IMR-90 (cell line): ENCODE measurements around the gene BCAS3. TPM values are rescaled to one million over a fixed set of nuclear protein-coding genes. Genes with fewer than 3 reads are reported as not detected.

ENCODE experiments used
- ATAC-seq: fragments of 200-7000 bp; cut with Tn5 transposase; 2 replicates; pipeline ENCODE4 v1.9.1; 2020; ENCODE audit warnings: low read depth, mild to moderate bottlenecking, moderate library complexity
- BruUV-seq: library from RNA; stranded (reverse); fragments of 400-500 nt; replicated peaks from 2 replicates; lab custom pipeline; 2021; lab: Mats Ljungman, UMichigan
- CTCF ChIA-PET: fragments of 300-600 bp; formaldehyde crosslinking; extraction: SDS; loops from one replicate; lab custom pipeline; 2021; ENCODE audit warnings: antibody characterized with exemption; lab: Yijun Ruan, JAX
- POLR2A ChIA-PET: fragments of 300-600 bp; sonication (Branson Sonifier 250); formaldehyde crosslinking; loops from one replicate; lab custom pipeline; 2022; ENCODE audit warnings: antibody characterized with exemption; ENCODE audit not compliant: unreplicated experiment; lab: Charles Lee
- DNase-seq: peaks from one replicate; pipeline ENCODE4 v3.0.0; 2013
- H2AFZ ChIP-seq: replicated peaks from 2 replicates; pipeline ENCODE3; 2013; ENCODE audit warnings: low read length, mild to moderate bottlenecking; ENCODE audit not compliant: poor library complexity
- H2AK5ac ChIP-seq: 2 replicates; pipeline ENCODE4 v1.6.1; 2013; ENCODE audit warnings: low read depth, low read length, inconsistent platforms
- H2AK9ac ChIP-seq: replicated peaks from 2 replicates; pipeline ENCODE3; 2013; ENCODE audit warnings: mild to moderate bottlenecking, low read depth, low read length, moderate library complexity; ENCODE audit not compliant: poor library complexity
- H2BK120ac ChIP-seq: 2 replicates; pipeline ENCODE4 v1.6.1; 2013; ENCODE audit warnings: low read depth, low read length, inconsistent platforms
- H2BK15ac ChIP-seq: 3 replicates; pipeline ENCODE4 v1.6.1; 2013; ENCODE audit warnings: low read depth, low read length, inconsistent platforms
- H2BK20ac ChIP-seq: 2 replicates; pipeline ENCODE4 v1.6.1; 2013; ENCODE audit warnings: low read depth, mild to moderate bottlenecking, inconsistent platforms, low read length, moderate library complexity
- H2BK5ac ChIP-seq: 2 replicates; pipeline ENCODE4 v1.6.1; 2013; ENCODE audit warnings: mild to moderate bottlenecking, low read depth, low read length, inconsistent platforms; ENCODE audit not compliant: poor library complexity, severe bottlenecking
- H3K14ac ChIP-seq: replicated peaks from 2 replicates; pipeline ENCODE4 v1.6.1; 2013; ENCODE audit warnings: low read depth, low read length, inconsistent platforms
- H3K18ac ChIP-seq: 2 replicates; pipeline ENCODE4 v1.6.1; 2013; ENCODE audit warnings: low read depth, low read length, control low read depth
- H3K23ac ChIP-seq: 2 replicates; pipeline ENCODE4 v1.6.1; 2013; ENCODE audit warnings: low read depth, low read length, inconsistent platforms
- H3K27ac ChIP-seq: 2 replicates; pipeline ENCODE4 v1.5.1; 2013; ENCODE audit warnings: mild to moderate bottlenecking, control low read depth, low read length; ENCODE audit not compliant: insufficient read depth
- H3K27me3 ChIP-seq: 2 replicates; pipeline ENCODE4 v1.6.1; 2013; ENCODE audit warnings: low read length; ENCODE audit not compliant: control insufficient read depth, insufficient read depth
- H3K36me3 ChIP-seq: 2 replicates; pipeline ENCODE4 v1.6.1; 2013; ENCODE audit warnings: low read length, mixed read lengths; ENCODE audit not compliant: control insufficient read depth, insufficient read depth
- H3K4ac ChIP-seq: 2 replicates; pipeline ENCODE4 v1.6.1; 2013; ENCODE audit warnings: low read depth, low read length, inconsistent platforms
- H3K4me1 ChIP-seq: 2 replicates; pipeline ENCODE4 v1.6.1; 2013; ENCODE audit warnings: low read length, mixed read lengths; ENCODE audit not compliant: control insufficient read depth, insufficient read depth
- H3K4me2 ChIP-seq: 2 replicates; pipeline ENCODE4 v1.6.1; 2013; ENCODE audit warnings: low read depth, mild to moderate bottlenecking, control low read depth, low read length, moderate library complexity
- H3K4me3 ChIP-seq: 2 replicates; pipeline ENCODE4 v1.5.1; 2013; ENCODE audit warnings: low read depth, mild to moderate bottlenecking, control low read depth, low read length, moderate library complexity; ENCODE audit not compliant: insufficient read depth
- H3K56ac ChIP-seq: 2 replicates; pipeline ENCODE4 v1.6.1; 2013; ENCODE audit warnings: low read length, inconsistent platforms; ENCODE audit not compliant: insufficient read depth; ENCODE audit errors: extremely low read depth
- H3K79me1 ChIP-seq, 2 experiments: 2 replicates each; pipeline ENCODE4 v1.6.1; 2013; ENCODE audit warnings: low read length in 2 of 2, inconsistent platforms in 1 of 2, low read depth in 1 of 2
- H3K9ac ChIP-seq: 2 replicates; pipeline ENCODE4 v1.6.1; 2013; ENCODE audit warnings: low read depth, low read length, control low read depth
- H3K9me1 ChIP-seq: 2 replicates; pipeline ENCODE4 v1.6.1; 2013; ENCODE audit warnings: low read length, inconsistent platforms; ENCODE audit not compliant: insufficient read depth
- H3K9me3 ChIP-seq: 2 replicates; pipeline ENCODE4 v1.6.1; 2013; ENCODE audit warnings: low read length; ENCODE audit not compliant: control insufficient read depth, insufficient read depth
- H4K20me1 ChIP-seq: 2 replicates; pipeline ENCODE4 v1.6.1; 2013; ENCODE audit warnings: low read length, inconsistent platforms; ENCODE audit not compliant: insufficient read depth
- H4K5ac ChIP-seq: 2 replicates; pipeline ENCODE4 v1.6.1; 2013; ENCODE audit warnings: mild to moderate bottlenecking, low read depth, low read length, control low read depth
- H4K8ac ChIP-seq, 2 experiments: 2 replicates each; pipeline ENCODE4 v1.6.1; 2013; ENCODE audit warnings: low read depth in 2 of 2, low read length in 2 of 2, control low read depth in 1 of 2, inconsistent platforms in 1 of 2
- H4K91ac ChIP-seq: 2 replicates; pipeline ENCODE4 v1.6.1; 2013; ENCODE audit warnings: low read depth, low read length, inconsistent platforms; ENCODE audit not compliant: insufficient read depth
- BHLHE40 ChIP-seq: fragments of 150-350 bp; IDR thresholded peaks from 2 replicates; pipeline ENCODE4 v1.6.1; 2016; ENCODE audit warnings: mild to moderate bottlenecking, low read depth, low read length
- CEBPB ChIP-seq: IDR thresholded peaks from 2 replicates; pipeline ENCODE4 v1.6.1; 2012; ENCODE audit warnings: low read depth, low read length, improper control_type of control experiment
- CHD1 ChIP-seq: IDR thresholded peaks from 2 replicates; pipeline ENCODE4 v1.6.1; 2012; ENCODE audit warnings: low read depth, low read length, improper control_type of control experiment
- ELK1 ChIP-seq: fragments of 150-350 bp; IDR thresholded peaks from 2 replicates; pipeline ENCODE4 v1.6.1; 2016; ENCODE audit warnings: low read depth, mild to moderate bottlenecking, low read length, moderate library complexity, borderline replicate concordance
- FOS ChIP-seq: fragments of 150-350 bp; IDR thresholded peaks from 2 replicates; pipeline ENCODE4 v1.6.1; 2016; ENCODE audit warnings: low read depth, low read length
- MAFK ChIP-seq: IDR thresholded peaks from 2 replicates; pipeline ENCODE4 v1.6.1; 2012; ENCODE audit warnings: low read depth, low read length, improper control_type of control experiment
- MAZ ChIP-seq: IDR thresholded peaks from 2 replicates; pipeline ENCODE4 v1.6.1; 2012; ENCODE audit warnings: low read depth, mild to moderate bottlenecking, low read length, improper control_type of control experiment, moderate library complexity, borderline replicate concordance
- MXI1 ChIP-seq: IDR thresholded peaks from 2 replicates; pipeline ENCODE4 v1.6.1; 2012; ENCODE audit warnings: low read depth, mild to moderate bottlenecking, low read length, moderate library complexity, borderline replicate concordance
- NFE2L2 ChIP-seq: fragments of 150-350 bp; IDR thresholded peaks from 2 replicates; pipeline ENCODE4 v1.6.1; 2016; ENCODE audit warnings: low read depth, mild to moderate bottlenecking, low read length
- POLR2A ChIP-seq: IDR thresholded peaks from 2 replicates; pipeline ENCODE4 v1.6.1; 2012; ENCODE audit warnings: mild to moderate bottlenecking, low read depth, low read length
- RAD21 ChIP-seq: IDR thresholded peaks from 2 replicates; pipeline ENCODE4 v1.6.1; 2012; ENCODE audit warnings: low read length, improper control_type of control experiment
- RCOR1 ChIP-seq: IDR thresholded peaks from 2 replicates; pipeline ENCODE4 v1.6.1; 2012; ENCODE audit warnings: mild to moderate bottlenecking, low read length, improper control_type of control experiment; ENCODE audit not compliant: insufficient replicate concordance
- RFX5 ChIP-seq: IDR thresholded peaks from 2 replicates; pipeline ENCODE4 v1.8.0; 2012; ENCODE audit warnings: low read depth, mild to moderate bottlenecking, low read length, moderate library complexity
- SMC3 ChIP-seq: fragments of 150-350 bp; IDR thresholded peaks from 2 replicates; pipeline ENCODE4 v1.6.1; 2016; ENCODE audit warnings: low read depth, mild to moderate bottlenecking, antibody characterized with exemption, low read length, moderate library complexity
- USF2 ChIP-seq: fragments of 150-350 bp; IDR thresholded peaks from 2 replicates; pipeline ENCODE4 v1.6.1; 2017; ENCODE audit warnings: mild to moderate bottlenecking, antibody characterized with exemption, low read length, low read depth
- WGBS, 2 experiments: methylation state at CpG; one replicate each; pipeline versions ENCODE4 v1.1.5 to v1.1.7; 2013; ENCODE audit warnings: missing lambda C conversion rate in 2 of 2; ENCODE audit not compliant: insufficient read length in 1 of 2; ENCODE audit errors: extremely low coverage in 2 of 2; 5-methylcytosine and 5-hydroxymethylcytosine counted together
- dilution Hi-C: fragments of 300-500 bp; cut with HindIII; formaldehyde crosslinking; loops from one replicate; pipeline ENCODE4 v1.14.3; 2018; ENCODE audit warnings: low sequenced_read_pairs; ENCODE audit not compliant: unreplicated experiment
- in situ Hi-C: fragments of 300-500 bp; cut with MboI; formaldehyde crosslinking; loops from 3 replicates; pipeline ENCODE4 v1.14.3; 2019; ENCODE audit warnings: low sequenced_read_pairs, inconsistent platforms, mixed read lengths
- intact Hi-C: fragments of 100-400 bp; cut with micrococcal nuclease; formaldehyde crosslinking; loops from 2 replicates; pipeline ENCODE4 v1.10.0; 2022
- polyA plus RNA-seq, 3 experiments: library from polyadenylated mRNA; depleted of rRNA; stranded (reverse); fragments of >200 nt; gene quantifications; 2 replicates each; pipeline ENCODE4 v1.2.3, GENCODE V29; 2012; ENCODE audit warnings: low replicate concordance in 1 of 3
- total RNA-seq: library from RNA; depleted of rRNA; stranded (reverse); fragments of >200 nt; gene quantifications from 2 replicates; pipeline ENCODE4 v1.2.3, GENCODE V29; 2012
- TF ChIP-seq, protein P1 (sequence below): conservative IDR thresholded peaks from 2 replicates; pipeline ENCODE4 v1.5.1; 2012; ENCODE audit warnings: mild to moderate bottlenecking, low read depth, low read length, improper control_type of control experiment

The BCAS3 gene
- total and polyA plus RNA-seq, 2 of the 4 experiments (the other 2 are of a cell fraction) = 6.3 to 27.1 TPM

DNA sequence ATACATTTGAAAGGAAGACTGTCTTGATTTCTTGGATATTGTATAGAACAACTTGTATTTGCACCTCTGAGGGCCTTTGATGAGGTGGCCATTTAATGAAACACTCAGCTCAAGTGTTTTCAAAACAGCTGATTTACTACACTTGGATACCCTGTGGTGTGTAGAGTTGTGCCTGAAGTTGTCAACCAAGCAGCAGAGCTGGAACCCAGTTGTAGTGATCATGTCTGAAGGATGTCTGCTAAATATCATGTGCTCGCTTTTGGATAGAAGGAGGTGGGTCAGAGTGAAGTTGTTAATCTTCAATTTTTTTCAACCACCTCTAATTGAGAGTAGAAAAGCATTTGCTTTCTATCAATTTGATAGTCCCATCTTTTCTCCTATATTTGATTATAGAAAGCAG is 546.1 kb downstream of the BCAS3 start:
- no peak overlapping the region for H3K27ac ChIP-seq
- no peak overlapping the region; the same call in 1 of the 2 replicates for H2BK120ac ChIP-seq
- H3K4me1 ChIP-seq = peaks cover 16% of the 10 kb centered on the region
- DNase-seq (no peak), ATAC-seq (no peak)
- peaks cover 8% of the 10 kb centered on the region for H3K9me1 ChIP-seq
- H3K79me1 ChIP-seq = peaks cover 0 to 8% of the 10 kb centered on the region in 2 experiments; a peak in 2 of 4 replicates
- H3K4me2 ChIP-seq = no peak overlapping the region
- no peak overlapping the region for H2AFZ ChIP-seq
- 0 out of 4 replicates have a peak overlapping the region, but pooled peaks of 1 of the 2 experiments have one; percentile 12 for H4K8ac ChIP-seq
- ChIA-PET CTCF (no interaction called here), POLR2A (no interaction called here)
- TF ChIP-seq FOS (no peak), CEBPB (no peak), POLR2A (no peak), ELK1 (no peak), RCOR1 (no peak), RAD21 (no peak), BHLHE40 (no peak), CHD1 (no peak), MAFK (no peak), MAZ (no peak), MXI1 (no peak), USF2 (no peak), RFX5 (no peak), SMC3 (no peak), NFE2L2 (no peak)
- TF ChIP-seq, protein P1, sequence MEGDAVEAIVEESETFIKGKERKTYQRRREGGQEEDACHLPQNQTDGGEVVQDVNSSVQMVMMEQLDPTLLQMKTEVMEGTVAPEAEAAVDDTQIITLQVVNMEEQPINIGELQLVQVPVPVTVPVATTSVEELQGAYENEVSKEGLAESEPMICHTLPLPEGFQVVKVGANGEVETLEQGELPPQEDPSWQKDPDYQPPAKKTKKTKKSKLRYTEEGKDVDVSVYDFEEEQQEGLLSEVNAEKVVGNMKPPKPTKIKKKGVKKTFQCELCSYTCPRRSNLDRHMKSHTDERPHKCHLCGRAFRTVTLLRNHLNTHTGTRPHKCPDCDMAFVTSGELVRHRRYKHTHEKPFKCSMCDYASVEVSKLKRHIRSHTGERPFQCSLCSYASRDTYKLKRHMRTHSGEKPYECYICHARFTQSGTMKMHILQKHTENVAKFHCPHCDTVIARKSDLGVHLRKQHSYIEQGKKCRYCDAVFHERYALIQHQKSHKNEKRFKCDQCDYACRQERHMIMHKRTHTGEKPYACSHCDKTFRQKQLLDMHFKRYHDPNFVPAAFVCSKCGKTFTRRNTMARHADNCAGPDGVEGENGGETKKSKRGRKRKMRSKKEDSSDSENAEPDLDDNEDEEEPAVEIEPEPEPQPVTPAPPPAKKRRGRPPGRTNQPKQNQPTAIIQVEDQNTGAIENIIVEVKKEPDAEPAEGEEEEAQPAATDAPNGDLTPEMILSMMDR = no peak
- H3K36me3 ChIP-seq = no peaks in the 10 kb centered on the region
- H4K91ac ChIP-seq = no peak overlapping the region
- H3K9me3 ChIP-seq = no peaks in the 10 kb centered on the region
- no peak overlapping the region for H2AK5ac ChIP-seq
- no peak overlapping the region; the same call in 1 of the 2 replicates for H4K5ac ChIP-seq
- in situ Hi-C loops (no loop called here), intact Hi-C loops (no loop called here), dilution Hi-C loops (no loop called here)
- H3K27me3 ChIP-seq = no peaks in the 10 kb centered on the region
- no peak overlapping the region for H3K4ac ChIP-seq
- BruUV-seq = no TSS peak
- H3K14ac ChIP-seq = peak overlapping the region; percentile 54; the same call in 1 of the 2 replicates
- WGBS, 2 experiments = no CpG with 5 or more reads among the region's 1 CpG
- no peak overlapping the region for H2AK9ac ChIP-seq
- no peak overlapping the region for H2BK5ac ChIP-seq
- no peak overlapping the region for H3K4me3 ChIP-seq
- H2BK15ac ChIP-seq = peak overlapping the region; percentile 76; the same call in 1 of the 3 replicates
- no peaks in the 10 kb centered on the region for H4K20me1 ChIP-seq
- H3K18ac ChIP-seq = no peak overlapping the region
- H3K9ac ChIP-seq = no peak overlapping the region
- no peak overlapping the region for H3K56ac ChIP-seq
- peak overlapping the region; percentile 30; the same call in 1 of the 2 replicates for H2BK20ac ChIP-seq
- no peak overlapping the region for H3K23ac ChIP-seq
